Neural cell (in vitro differentiated cells): ENCODE results near the gene PRKCA. TPM values are rescaled to one million over a fixed set of nuclear protein-coding genes. Genes with fewer than 3 reads are reported as not detected.

Experiments
- H2AFZ ChIP-seq: fragments of 200-600, 300-800 bp; sonication (generic), shearing (Covaris generic); 2 replicates; pipeline ENCODE4 v1.6.0; 2014; ENCODE audit warnings: low read depth, mild to moderate bottlenecking, antibody characterized with exemption, low read length, moderate library complexity
- H3F3A ChIP-seq: fragments of 200-600 bp; shearing (Covaris generic); 2 replicates; pipeline ENCODE4 v1.6.1; 2016; ENCODE audit warnings: mild to moderate bottlenecking, moderate library complexity, mixed read lengths, antibody characterized with exemption, low read length; ENCODE audit not compliant: insufficient read depth, poor library complexity, severe bottlenecking
- H3K27ac ChIP-seq: fragments of 200-600, 300-800 bp; sonication (generic), shearing (Covaris generic); 2 replicates; pipeline ENCODE4 v1.5.1; 2014; ENCODE audit warnings: mild to moderate bottlenecking, low read length, moderate library complexity
- H3K27me3 ChIP-seq: fragments of 300-800, 200-600 bp; sonication (generic), shearing (Covaris generic); 2 replicates; pipeline ENCODE4 v1.6.0; 2014; ENCODE audit warnings: mild to moderate bottlenecking, low read depth, low read length, moderate library complexity; ENCODE audit not compliant: insufficient read depth
- H3K36me3 ChIP-seq: fragments of 300-800, 200-600 bp; sonication (generic), shearing (Covaris generic); 2 replicates; pipeline ENCODE4 v1.5.1; 2014; ENCODE audit warnings: mild to moderate bottlenecking, antibody characterized with exemption, low read length, moderate library complexity; ENCODE audit not compliant: insufficient read depth
- H3K4me2 ChIP-seq: fragments of 300-800, 200-600 bp; sonication (generic), shearing (Covaris generic); 2 replicates; pipeline ENCODE4 v1.6.0; 2014; ENCODE audit warnings: mild to moderate bottlenecking, low read length
- H3K4me3 ChIP-seq: fragments of 300-800, 200-600 bp; sonication (generic), shearing (Covaris generic); 2 replicates; pipeline ENCODE4 v1.5.1; 2014; ENCODE audit warnings: mild to moderate bottlenecking, low read length, moderate library complexity
- H3K79me2 ChIP-seq: fragments of 200-600 bp; shearing (Covaris generic); replicated peaks from 2 replicates; pipeline ENCODE4 v1.6.0; 2014; ENCODE audit warnings: mild to moderate bottlenecking, low read length, moderate library complexity; ENCODE audit not compliant: insufficient read depth
- H3K9ac ChIP-seq: fragments of 300-800, 200-600 bp; sonication (generic), shearing (Covaris generic); 2 replicates; pipeline ENCODE4 v1.6.1; 2016; ENCODE audit warnings: mild to moderate bottlenecking, low read length, mixed read lengths
- H3K9me2 ChIP-seq: fragments of 200-600 bp; shearing (Covaris generic); 2 replicates; pipeline ENCODE4 v1.6.1; 2016; ENCODE audit warnings: mild to moderate bottlenecking, low read length, mixed read lengths; ENCODE audit not compliant: insufficient read depth
- H3K9me3 ChIP-seq: fragments of 200-600, 300-800 bp; sonication (generic), shearing (Covaris generic); 2 replicates; pipeline ENCODE4 v1.6.1; 2016; ENCODE audit warnings: mild to moderate bottlenecking, mixed run types, low read length, moderate library complexity, mixed read lengths
- H4K20me1 ChIP-seq: fragments of 200-600 bp; shearing (Covaris generic); 2 replicates; pipeline ENCODE4 v1.6.1; 2016; ENCODE audit warnings: mild to moderate bottlenecking, mixed run types; ENCODE audit not compliant: insufficient read depth
- EP300 ChIP-seq: fragments of 450-650 bp; conservative IDR thresholded peaks from 2 replicates; pipeline ENCODE4 v1.6.1; 2014; ENCODE audit warnings: antibody characterized with exemption, mild to moderate bottlenecking, moderate library complexity; ENCODE audit not compliant: poor library complexity, severe bottlenecking
- EZH2 ChIP-seq: fragments of 200-600, 300-800 bp; shearing (Covaris generic), sonication (generic); IDR thresholded peaks from 2 replicates; pipeline ENCODE4 v1.6.1; 2014; ENCODE audit warnings: antibody characterized with exemption, low read length, borderline replicate concordance, mild to moderate bottlenecking; ENCODE audit not compliant: insufficient read depth, poor library complexity, severe bottlenecking
- MXI1 ChIP-seq: fragments of 450-650 bp; conservative IDR thresholded peaks from 2 replicates; pipeline ENCODE4 v1.6.1; 2014; ENCODE audit warnings: antibody characterized with exemption, mild to moderate bottlenecking; ENCODE audit not compliant: poor library complexity, severe bottlenecking
- POLR2AphosphoS5 ChIP-seq: IDR thresholded peaks from 2 replicates; pipeline ENCODE4 v1.6.1; 2012
- RAD21 ChIP-seq: fragments of 450-650 bp; conservative IDR thresholded peaks from 2 replicates; pipeline ENCODE4 v1.6.1; 2014; ENCODE audit warnings: antibody characterized with exemption, mild to moderate bottlenecking, moderate library complexity
- SMC3 ChIP-seq: fragments of 450-650 bp; conservative IDR thresholded peaks from 2 replicates; pipeline ENCODE4 v1.6.1; 2014; ENCODE audit warnings: antibody characterized with exemption, mild to moderate bottlenecking, moderate library complexity; ENCODE audit not compliant: poor library complexity
- TAF1 ChIP-seq: IDR thresholded peaks from 2 replicates; pipeline ENCODE4 v1.6.1; 2012; ENCODE audit warnings: low read depth
- polyA plus RNA-seq: library from polyadenylated mRNA; depleted of rRNA; stranded (reverse); fragments of >200 nt; gene quantifications from 2 replicates; pipeline ENCODE4 v1.2.3, GENCODE V29; 2014
- TF ChIP-seq, protein P1 (sequence below): fragments of 450-650 bp; IDR thresholded peaks from 2 replicates; pipeline ENCODE4 v1.5.1; 2014; ENCODE audit warnings: antibody characterized with exemption, mild to moderate bottlenecking, moderate library complexity; ENCODE audit not compliant: poor library complexity, severe bottlenecking
- TF ChIP-seq, protein P2 (sequence below): IDR thresholded peaks from 2 replicates; pipeline ENCODE4 v1.6.1; 2012; ENCODE audit warnings: borderline replicate concordance

The PRKCA gene
- polyA plus RNA-seq, 1 donor from 2014 or later = 5.9 TPM

DNA sequence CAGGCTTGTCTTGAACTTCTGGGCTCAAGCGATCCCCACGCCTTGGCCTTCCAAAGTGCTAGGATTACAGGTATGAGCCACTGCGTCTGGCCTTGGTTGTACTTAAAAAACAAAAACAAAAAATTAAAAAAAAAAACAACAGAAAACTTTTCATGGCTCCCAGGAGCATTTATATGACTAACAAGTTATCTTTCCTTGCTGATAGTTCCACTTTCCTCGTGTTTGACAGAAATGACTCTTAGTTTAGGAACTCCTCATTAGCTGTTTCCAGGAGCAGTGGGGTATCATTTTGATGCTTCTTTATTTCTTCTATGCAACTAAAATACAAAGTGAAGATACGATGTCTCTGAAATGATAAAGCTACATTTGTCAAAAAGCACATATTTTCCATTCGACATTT is 165.4 kb downstream of the PRKCA start:
- TF ChIP-seq EP300 (no peak), EZH2 (no peak)
- no peaks in the 10 kb centered on the region for H3K36me3 ChIP-seq
- H3F3A ChIP-seq = no peaks in the 10 kb centered on the region
- H3K4me2 ChIP-seq = no peak overlapping the region
- no peak overlapping the region for H3K27ac ChIP-seq
- no peaks in the 10 kb centered on the region for H3K79me2 ChIP-seq
- H3K4me3 ChIP-seq = no peak overlapping the region
- H3K9me2 ChIP-seq = no peaks in the 10 kb centered on the region
- H3K9ac ChIP-seq = no peak overlapping the region
- no peaks in the 10 kb centered on the region for H4K20me1 ChIP-seq
- H2AFZ ChIP-seq = no peak overlapping the region
- no peaks in the 10 kb centered on the region for H3K9me3 ChIP-seq
- H3K27me3 ChIP-seq = no peaks in the 10 kb centered on the region

DNA sequence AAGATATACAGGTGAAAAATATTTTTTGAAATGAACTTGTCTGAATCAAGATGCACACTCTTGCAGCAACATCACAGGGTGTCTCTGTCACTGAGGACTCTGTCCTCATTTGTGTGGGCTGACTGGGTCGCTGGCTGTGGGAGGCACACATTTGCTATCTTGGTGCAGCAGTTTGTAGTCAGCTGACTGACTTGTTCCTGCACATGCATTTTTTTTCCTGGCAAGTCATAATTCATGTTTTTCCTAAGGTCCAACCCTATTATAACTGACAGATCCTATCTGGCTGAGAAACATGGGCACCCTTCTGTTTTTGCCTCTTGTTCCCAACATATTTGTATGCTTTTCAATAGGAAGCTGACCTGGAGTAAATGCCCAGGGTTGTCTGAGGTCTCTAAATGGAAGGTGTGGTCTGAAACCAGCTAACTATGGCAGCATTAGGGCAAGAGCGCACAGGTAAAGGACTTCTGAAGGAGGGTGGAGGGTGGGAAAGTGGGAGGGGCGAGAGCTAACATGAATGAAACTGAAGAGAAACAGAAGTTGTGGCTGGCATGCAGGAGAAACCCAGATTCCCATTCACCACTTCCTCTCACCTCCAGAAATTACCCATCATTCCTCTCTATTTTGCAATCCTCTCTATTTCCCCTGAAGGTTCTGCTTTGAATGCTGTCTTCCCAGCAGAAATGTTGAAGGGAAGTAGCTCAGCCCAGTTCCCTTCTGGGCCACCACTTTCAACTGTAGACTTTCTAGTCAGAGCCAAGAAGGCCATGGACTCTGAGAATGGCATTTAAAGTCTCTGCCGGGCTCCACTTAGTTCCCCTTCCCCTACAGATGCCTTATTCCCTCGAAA is 166.1 kb downstream of the PRKCA start:
- no peaks in the 10 kb centered on the region for H3K9me2 ChIP-seq
- no peaks in the 10 kb centered on the region for H4K20me1 ChIP-seq
- H3K9ac ChIP-seq = no peak overlapping the region
- no peak overlapping the region for H3K4me2 ChIP-seq
- no peaks in the 10 kb centered on the region for H3F3A ChIP-seq
- no peaks in the 10 kb centered on the region for H3K79me2 ChIP-seq
- H2AFZ ChIP-seq = no peak overlapping the region
- H3K36me3 ChIP-seq = no peaks in the 10 kb centered on the region
- no peak for TF ChIP-seq TAF1
- no peak for TF ChIP-seq EP300
- no peak for TF ChIP-seq MXI1
- TF ChIP-seq EZH2 = no peak
- TF ChIP-seq POLR2AphosphoS5 = no peak
- TF ChIP-seq RAD21 = no peak
- TF ChIP-seq, protein P1, sequence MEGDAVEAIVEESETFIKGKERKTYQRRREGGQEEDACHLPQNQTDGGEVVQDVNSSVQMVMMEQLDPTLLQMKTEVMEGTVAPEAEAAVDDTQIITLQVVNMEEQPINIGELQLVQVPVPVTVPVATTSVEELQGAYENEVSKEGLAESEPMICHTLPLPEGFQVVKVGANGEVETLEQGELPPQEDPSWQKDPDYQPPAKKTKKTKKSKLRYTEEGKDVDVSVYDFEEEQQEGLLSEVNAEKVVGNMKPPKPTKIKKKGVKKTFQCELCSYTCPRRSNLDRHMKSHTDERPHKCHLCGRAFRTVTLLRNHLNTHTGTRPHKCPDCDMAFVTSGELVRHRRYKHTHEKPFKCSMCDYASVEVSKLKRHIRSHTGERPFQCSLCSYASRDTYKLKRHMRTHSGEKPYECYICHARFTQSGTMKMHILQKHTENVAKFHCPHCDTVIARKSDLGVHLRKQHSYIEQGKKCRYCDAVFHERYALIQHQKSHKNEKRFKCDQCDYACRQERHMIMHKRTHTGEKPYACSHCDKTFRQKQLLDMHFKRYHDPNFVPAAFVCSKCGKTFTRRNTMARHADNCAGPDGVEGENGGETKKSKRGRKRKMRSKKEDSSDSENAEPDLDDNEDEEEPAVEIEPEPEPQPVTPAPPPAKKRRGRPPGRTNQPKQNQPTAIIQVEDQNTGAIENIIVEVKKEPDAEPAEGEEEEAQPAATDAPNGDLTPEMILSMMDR = no peak
- TF ChIP-seq SMC3 = no peak
- TF ChIP-seq, protein P2, sequence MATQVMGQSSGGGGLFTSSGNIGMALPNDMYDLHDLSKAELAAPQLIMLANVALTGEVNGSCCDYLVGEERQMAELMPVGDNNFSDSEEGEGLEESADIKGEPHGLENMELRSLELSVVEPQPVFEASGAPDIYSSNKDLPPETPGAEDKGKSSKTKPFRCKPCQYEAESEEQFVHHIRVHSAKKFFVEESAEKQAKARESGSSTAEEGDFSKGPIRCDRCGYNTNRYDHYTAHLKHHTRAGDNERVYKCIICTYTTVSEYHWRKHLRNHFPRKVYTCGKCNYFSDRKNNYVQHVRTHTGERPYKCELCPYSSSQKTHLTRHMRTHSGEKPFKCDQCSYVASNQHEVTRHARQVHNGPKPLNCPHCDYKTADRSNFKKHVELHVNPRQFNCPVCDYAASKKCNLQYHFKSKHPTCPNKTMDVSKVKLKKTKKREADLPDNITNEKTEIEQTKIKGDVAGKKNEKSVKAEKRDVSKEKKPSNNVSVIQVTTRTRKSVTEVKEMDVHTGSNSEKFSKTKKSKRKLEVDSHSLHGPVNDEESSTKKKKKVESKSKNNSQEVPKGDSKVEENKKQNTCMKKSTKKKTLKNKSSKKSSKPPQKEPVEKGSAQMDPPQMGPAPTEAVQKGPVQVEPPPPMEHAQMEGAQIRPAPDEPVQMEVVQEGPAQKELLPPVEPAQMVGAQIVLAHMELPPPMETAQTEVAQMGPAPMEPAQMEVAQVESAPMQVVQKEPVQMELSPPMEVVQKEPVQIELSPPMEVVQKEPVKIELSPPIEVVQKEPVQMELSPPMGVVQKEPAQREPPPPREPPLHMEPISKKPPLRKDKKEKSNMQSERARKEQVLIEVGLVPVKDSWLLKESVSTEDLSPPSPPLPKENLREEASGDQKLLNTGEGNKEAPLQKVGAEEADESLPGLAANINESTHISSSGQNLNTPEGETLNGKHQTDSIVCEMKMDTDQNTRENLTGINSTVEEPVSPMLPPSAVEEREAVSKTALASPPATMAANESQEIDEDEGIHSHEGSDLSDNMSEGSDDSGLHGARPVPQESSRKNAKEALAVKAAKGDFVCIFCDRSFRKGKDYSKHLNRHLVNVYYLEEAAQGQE = no peak
- no peaks in the 10 kb centered on the region for H3K27me3 ChIP-seq
- no peak overlapping the region for H3K4me3 ChIP-seq
- H3K27ac ChIP-seq = no peak overlapping the region
- H3K9me3 ChIP-seq = no peaks in the 10 kb centered on the region
